SK-N-MC (cell line): Measurements from ENCODE around the gene SLC24A4.

ENCODE experiments used
- DNase-seq: peaks from one replicate; pipeline ENCODE4 v3.0.0-alpha.2; 2011; ENCODE audit warnings: low read depth, low spot score
- H3K27ac ChIP-seq: fragments of 200-600 bp; sonication (generic); 2 replicates; pipeline ENCODE4 v1.5.1; 2016; ENCODE audit warnings: mixed run types
- H3K36me3 ChIP-seq: fragments of 200-600 bp; sonication (generic); 2 replicates; pipeline ENCODE4 v1.6.1; 2017; ENCODE audit warnings: antibody characterized with exemption, low read length, mixed read lengths; ENCODE audit not compliant: insufficient read depth
- H3K4me3 ChIP-seq: fragments of 200-600 bp; sonication (generic); 2 replicates; pipeline ENCODE4 v1.5.1; 2016
- H3K9ac ChIP-seq: fragments of 200-600 bp; sonication (generic); 2 replicates; pipeline ENCODE4 v1.8.0; 2017; ENCODE audit warnings: mixed run types, mixed read lengths; ENCODE audit not compliant: insufficient read length
- H3K9me3 ChIP-seq: fragments of 200-600 bp; sonication (generic); 2 replicates; pipeline ENCODE4 v1.6.1; 2017; ENCODE audit warnings: low read depth, mild to moderate bottlenecking, antibody characterized with exemption, low read length, moderate library complexity, mixed read lengths
- EZH2 ChIP-seq: fragments of 200-600 bp; sonication (generic); IDR thresholded peaks from one replicate; pipeline ENCODE4 v1.6.1; 2017; ENCODE audit warnings: antibody characterized with exemption
- FOXP2 ChIP-seq: optimal IDR thresholded peaks from 2 replicates; pipeline ENCODE3; 2011; ENCODE audit warnings: mild to moderate bottlenecking, moderate library complexity; ENCODE audit not compliant: insufficient read depth; ENCODE audit errors: extremely low read length, control extremely low read depth
- POLR2AphosphoS5 ChIP-seq: IDR thresholded peaks from 2 replicates; pipeline ENCODE4 v1.6.1; 2012; ENCODE audit warnings: mild to moderate bottlenecking, low read depth, low read length, borderline replicate concordance

Gene SLC24A4, protein sequence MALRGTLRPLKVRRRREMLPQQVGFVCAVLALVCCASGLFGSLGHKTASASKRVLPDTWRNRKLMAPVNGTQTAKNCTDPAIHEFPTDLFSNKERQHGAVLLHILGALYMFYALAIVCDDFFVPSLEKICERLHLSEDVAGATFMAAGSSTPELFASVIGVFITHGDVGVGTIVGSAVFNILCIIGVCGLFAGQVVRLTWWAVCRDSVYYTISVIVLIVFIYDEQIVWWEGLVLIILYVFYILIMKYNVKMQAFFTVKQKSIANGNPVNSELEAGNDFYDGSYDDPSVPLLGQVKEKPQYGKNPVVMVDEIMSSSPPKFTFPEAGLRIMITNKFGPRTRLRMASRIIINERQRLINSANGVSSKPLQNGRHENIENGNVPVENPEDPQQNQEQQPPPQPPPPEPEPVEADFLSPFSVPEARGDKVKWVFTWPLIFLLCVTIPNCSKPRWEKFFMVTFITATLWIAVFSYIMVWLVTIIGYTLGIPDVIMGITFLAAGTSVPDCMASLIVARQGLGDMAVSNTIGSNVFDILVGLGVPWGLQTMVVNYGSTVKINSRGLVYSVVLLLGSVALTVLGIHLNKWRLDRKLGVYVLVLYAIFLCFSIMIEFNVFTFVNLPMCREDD

GRCh38 chr14:92323011-92323915 is at the start of gene SLC24A4:
Gene SLC24A4 (plus strand): TSS chr14:92323165. CDS start chr14:92323831, 666 bp downstream.
- Histone ChIP-seq H3K27ac (no peak within 1 kb of the TSS), H3K9ac (no peak within 1 kb of the TSS), H3K36me3 (no peaks in the 10 kb centered on the region), H3K9me3 (no peaks in the 10 kb centered on the region), H3K4me3 (0 out of 2 replicates have a peak within 1 kb of the TSS, but pooled peaks have one; percentile 12)
- TF ChIP-seq EZH2 (no peak), POLR2AphosphoS5 (no peak), FOXP2 (no peak)
- no peak for DNase-seq

- Histone ChIP-seq H3K36me3 (no peaks in the 10 kb centered on the region), H3K9ac (no peak overlapping the region), H3K9me3 (no peaks in the 10 kb centered on the region), H3K27ac (no peak overlapping the region), H3K4me3 (no peak overlapping the region)
- DNase-seq: no peak
- TF ChIP-seq POLR2AphosphoS5: no peak
- TF ChIP-seq FOXP2: no peak
- no peak for TF ChIP-seq EZH2
Measured at GRCh38 chr14:92273166-92273565, 49.8 kb upstream of the SLC24A4 start.

- no peak overlapping the region for H3K9ac ChIP-seq
- no peak overlapping the region for H3K4me3 ChIP-seq
- H3K9me3 ChIP-seq: no peaks in the 10 kb centered on the region
- no peak for DNase-seq
- no peak overlapping the region for H3K27ac ChIP-seq
- no peaks in the 10 kb centered on the region for H3K36me3 ChIP-seq
- TF ChIP-seq POLR2AphosphoS5: no peak
- no peak for TF ChIP-seq EZH2
- no peak for TF ChIP-seq FOXP2
Measured at GRCh38 chr14:92274055-92274454, 48.9 kb upstream of the SLC24A4 start.

DNA sequence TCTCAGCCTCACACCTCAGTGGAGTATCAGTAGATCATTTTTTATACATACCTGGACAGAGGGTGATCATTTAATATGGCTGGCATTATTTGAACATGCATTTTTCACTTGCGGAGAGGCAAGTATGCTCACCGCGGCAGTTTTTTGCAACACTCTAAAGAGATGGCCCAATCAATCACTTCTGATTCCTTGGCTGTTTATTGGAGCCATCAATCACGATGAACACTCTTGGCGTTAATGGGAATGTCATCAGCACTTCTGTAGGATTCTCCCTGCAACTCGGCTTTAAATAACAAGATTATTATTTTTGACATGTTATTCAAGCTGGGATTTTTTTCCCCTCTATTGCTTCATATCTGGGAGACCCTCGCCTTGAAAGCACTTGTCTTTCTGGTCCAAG is 46.9 kb upstream of the SLC24A4 start:
- H3K9me3 ChIP-seq: no peaks in the 10 kb centered on the region
- no peak for DNase-seq
- H3K9ac ChIP-seq: no peak overlapping the region
- TF ChIP-seq POLR2AphosphoS5 (no peak), EZH2 (no peak), FOXP2 (no peak)
- no peak overlapping the region for H3K4me3 ChIP-seq
- H3K36me3 ChIP-seq: no peaks in the 10 kb centered on the region
- H3K27ac ChIP-seq: no peak overlapping the region

GRCh38 chr14:92277031-92277430 is 45.9 kb upstream of the SLC24A4 start:
- TF ChIP-seq POLR2AphosphoS5 (no peak), FOXP2 (no peak), EZH2 (no peak)
- no peak overlapping the region for H3K4me3 ChIP-seq
- DNase-seq: no peak
- H3K27ac ChIP-seq: no peak overlapping the region
- H3K36me3 ChIP-seq: no peaks in the 10 kb centered on the region
- H3K9me3 ChIP-seq: no peaks in the 10 kb centered on the region
- no peak overlapping the region for H3K9ac ChIP-seq

DNA sequence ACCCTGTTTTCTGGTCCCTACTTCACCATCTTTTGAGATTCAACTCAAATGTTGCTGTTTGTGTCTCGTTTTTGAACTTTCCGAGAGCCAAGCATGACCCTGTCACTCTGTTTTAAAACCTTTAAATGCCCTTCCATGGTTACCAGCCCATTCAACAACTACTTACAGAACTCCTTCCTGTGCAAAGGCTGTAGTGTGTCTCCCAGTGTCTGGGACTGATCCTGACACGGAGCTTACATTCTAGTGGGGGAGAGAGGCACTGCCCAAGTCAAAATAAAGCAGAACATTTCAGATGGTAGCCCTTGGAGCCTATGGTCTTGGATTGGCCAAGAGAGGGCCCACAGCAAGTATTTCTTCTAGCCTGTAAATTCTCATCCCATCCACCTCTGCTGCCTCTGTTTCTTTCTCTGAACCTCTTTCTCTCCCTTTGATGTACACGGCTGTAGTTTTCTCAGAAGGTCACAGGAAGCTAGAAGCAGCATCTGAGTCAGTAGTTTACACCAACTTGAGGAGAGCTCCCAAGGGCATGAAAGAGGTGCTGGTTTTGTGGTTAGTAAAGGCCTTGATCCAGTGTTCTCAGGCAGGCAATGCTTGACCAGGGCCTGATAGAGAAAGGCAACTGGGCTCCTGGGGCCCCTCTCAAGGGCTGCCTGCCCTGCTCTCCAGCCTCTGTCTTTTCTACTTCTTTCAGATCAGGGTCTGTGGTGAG is 42.3 kb upstream of the SLC24A4 start:
- Histone ChIP-seq H3K9me3 (no peaks in the 10 kb centered on the region), H3K27ac (no peak overlapping the region), H3K36me3 (no peaks in the 10 kb centered on the region), H3K4me3 (no peak overlapping the region), H3K9ac (no peak overlapping the region)
- DNase-seq: no peak
- TF ChIP-seq FOXP2: no peak
- no peak for TF ChIP-seq EZH2
- no peak for TF ChIP-seq POLR2AphosphoS5

DNA sequence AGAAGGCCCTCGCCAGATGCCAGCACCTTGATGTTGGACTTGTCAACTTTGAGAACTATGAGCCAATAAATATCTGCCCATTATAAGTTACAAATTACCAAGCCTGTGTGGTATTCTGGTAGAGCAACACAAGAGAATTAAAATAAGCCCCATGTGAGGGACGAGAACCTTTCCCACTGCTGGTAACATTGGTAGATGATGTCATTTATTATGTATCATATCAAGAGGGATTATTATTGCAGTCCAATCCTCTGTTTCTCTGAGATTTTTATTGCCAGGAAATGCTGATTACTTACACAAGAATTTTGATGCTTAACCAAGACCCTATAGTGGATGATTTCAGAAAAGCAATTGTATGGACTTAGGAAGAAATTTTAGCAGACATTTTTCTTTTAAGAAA is 40.3 kb upstream of the SLC24A4 start:
- H3K9ac ChIP-seq: no peak overlapping the region
- DNase-seq: no peak
- no peak overlapping the region for H3K27ac ChIP-seq
- TF ChIP-seq EZH2 (no peak), POLR2AphosphoS5 (no peak), FOXP2 (no peak)
- H3K36me3 ChIP-seq: no peaks in the 10 kb centered on the region
- H3K4me3 ChIP-seq: no peak overlapping the region
- no peaks in the 10 kb centered on the region for H3K9me3 ChIP-seq

- no peak overlapping the region for H3K4me3 ChIP-seq
- H3K9ac ChIP-seq: no peak overlapping the region
- TF ChIP-seq EZH2 (no peak), FOXP2 (no peak), POLR2AphosphoS5 (no peak)
- DNase-seq: no peak
- H3K9me3 ChIP-seq: no peaks in the 10 kb centered on the region
- H3K36me3 ChIP-seq: no peaks in the 10 kb centered on the region
- no peak overlapping the region for H3K27ac ChIP-seq
Measured at GRCh38 chr14:92285311-92285710, 37.7 kb upstream of the SLC24A4 start.
